ENCODE measurements around the gene BCR. TPM values are rescaled to one million over a fixed set of nuclear protein-coding genes. Genes with fewer than 3 reads are reported as not detected.

BCR gene
- total RNA-seq (46.4 and 49.6 TPM in 2 replicates), polyA plus RNA-seq (28.3 and 30.2 TPM in 2 replicates), polyA minus RNA-seq (67.9 and 74.5 TPM in 2 replicates)
- 19.3 TPM for total RNA-seq (2013)

- Mint-ChIP-seq H3K9me3 (ENCODE audit: insufficient read depth) (no peaks in the 10 kb centered on the region), H3K4me1 (peaks cover 51% of the 10 kb centered on the region), H3K27me3 (peaks cover 7% of the 10 kb centered on the region), H3K4me3 (peak within 1 kb of the TSS; percentile 91), H3K27ac (peak within 1 kb of the TSS; percentile 79)
- ChIA-PET POLR2A (interaction anchor here (1.0 to 2.4 kb wide), 4 partner anchors 35 to 102 kb away, joined by 3 to 7 read pairs (median 5); partner anchors contain the start of gene RAB36), CTCF (interaction anchor here (1.1 to 16.5 kb wide), 8 partner anchors 13 to 205 kb away, joined by 3 to 494 read pairs (median 6); no protein-coding TSS in a partner anchor)
- H3K79me2 ChIP-seq (ENCODE audit: control insufficient read depth, insufficient read depth, low read length), result peaks cover 45% of the 10 kb centered on the region
- H3K4me2 ChIP-seq (replicated peaks; ENCODE audit: low read depth, low read length, poor library complexity, severe bottlenecking), result peak within 1 kb of the TSS; percentile 78
- peak within 1 kb of the TSS; percentile 65 for H3K9ac ChIP-seq (ENCODE audit: low read length)
- H3K27ac ChIP-seq (ENCODE audit: low read length in 2 of 2), result peak within 1 kb of the TSS in 1 of 2 donors; percentile 29
- under 1% methylated on average over 88 of the region's 88 CpGs for WGBS (ENCODE audit: insufficient coverage)
- peak within 1 kb of the TSS; percentile 62 for H2AFZ ChIP-seq (ENCODE audit: insufficient read depth, low read depth, low read length, poor library complexity, severe bottlenecking)
- ATAC-seq (ENCODE audit: low read depth), result peak; percentile 77
- intact Hi-C loops (cut with micrococcal nuclease), result loop anchor here (5.0 kb wide), 1 partner anchor 33 kb away; the partner anchor contains the start of gene RAB36
- H3K9me3 ChIP-seq (ENCODE audit: control extremely low read depth in 1 of 3, control insufficient read depth in 2 of 3, insufficient read depth in 1 of 3, low read length in 2 of 3), result peaks cover 0 to 18% (median 10%) of the 10 kb centered on the region in 3 donors
- H3K36me3 ChIP-seq (replicated peaks in 1 of 2; ENCODE audit: control extremely low read depth in 1 of 2, control insufficient read depth in 1 of 2, extremely low read depth in 1 of 2, insufficient read depth in 2 of 2, low read length in 1 of 2), result no peaks in the 10 kb centered on the region
- no peak for TF ChIP-seq EZH2 (IDR thresholded peaks at IDR 0.05; ENCODE audit: borderline replicate concordance, insufficient read depth, low read depth, low read length, poor library complexity, severe bottlenecking)
- no peak for TF ChIP-seq CTCF (IDR thresholded peaks at IDR 0.05)
- H3K4me1 ChIP-seq (ENCODE audit: control insufficient read depth in 2 of 2, insufficient read depth in 2 of 2, low read length in 2 of 2), result peaks cover 57 to 75% of the 10 kb centered on the region in 2 donors
- DNase-seq, result peak; percentile 82
- H3K4me3 ChIP-seq (ENCODE audit: control extremely low read depth in 1 of 5, extremely low read depth in 1 of 5, insufficient read depth in 1 of 5, low read depth in 2 of 5, low read length in 4 of 5), result peak within 1 kb of the TSS; percentile 61 to 75 (median 67)
- H4K20me1 ChIP-seq (ENCODE audit: control insufficient read depth, insufficient read depth, low read length, poor library complexity, severe bottlenecking), result peaks cover 40% of the 10 kb centered on the region
- H3K27me3 ChIP-seq (replicated peaks in 1 of 4; ENCODE audit: control extremely low read depth in 1 of 4, control insufficient read depth in 3 of 4, insufficient read depth in 4 of 4, low read length in 3 of 4), result peaks cover 0 to 11% (median 3%) of the 10 kb centered on the region in 4 experiments
Measured at GRCh38 chr22:23180301-23180892, at the start of gene BCR. BCR (plus strand) TSS chr22:23180509; CDS start chr22:23180961, 452 bp downstream.

GRCh38 chr22:23130697-23131096 is 49.6 kb upstream of the BCR start:
- H3K9ac ChIP-seq (ENCODE audit: low read length), result no peak overlapping the region
- CTCF ChIA-PET, result interaction anchor here (1.0 to 17.0 kb wide), 7 partner anchors 42 to 320 kb away, joined by 3 to 556 read pairs (median 3); no protein-coding TSS in a partner anchor
- intact Hi-C loops (cut with micrococcal nuclease), result loop anchor here (10.0 kb wide), 1 partner anchor 76 kb away; no protein-coding TSS in a partner anchor

More at GRCh38 chr22:23130697-23131096, 49.6 kb upstream of the BCR start:
- peak overlapping the region; percentile 26 for H3K27ac Mint-ChIP-seq
- Histone ChIP-seq H3K4me3 (ENCODE audit: control extremely low read depth in 1 of 5, extremely low read depth in 1 of 5, insufficient read depth in 1 of 5, low read depth in 2 of 5, low read length in 4 of 5) (no peak overlapping the region), H3K79me2 (ENCODE audit: control insufficient read depth, insufficient read depth, low read length) (no peaks in the 10 kb centered on the region), H3K9me3 (ENCODE audit: control extremely low read depth in 1 of 3, control insufficient read depth in 2 of 3, insufficient read depth in 1 of 3, low read length in 2 of 3) (no peaks in the 10 kb centered on the region), H3K4me1 (ENCODE audit: control insufficient read depth in 2 of 2, insufficient read depth in 2 of 2, low read length in 2 of 2) (no peaks in the 10 kb centered on the region), H3K4me2 (replicated peaks; ENCODE audit: low read depth, low read length, poor library complexity, severe bottlenecking) (no peak overlapping the region), H4K20me1 (ENCODE audit: control insufficient read depth, insufficient read depth, low read length, poor library complexity, severe bottlenecking) (no peaks in the 10 kb centered on the region), H3K27ac (ENCODE audit: low read length in 2 of 2) (no peak overlapping the region), H3K36me3 (replicated peaks in 1 of 2; ENCODE audit: control extremely low read depth in 1 of 2, control insufficient read depth in 1 of 2, extremely low read depth in 1 of 2, insufficient read depth in 2 of 2, low read length in 1 of 2) (no peaks in the 10 kb centered on the region), H3K27me3 (replicated peaks in 1 of 4; ENCODE audit: control extremely low read depth in 1 of 4, control insufficient read depth in 3 of 4, insufficient read depth in 4 of 4, low read length in 3 of 4) (no peaks in the 10 kb centered on the region), H2AFZ (ENCODE audit: insufficient read depth, low read depth, low read length, poor library complexity, severe bottlenecking) (no peak overlapping the region)
- H3K4me3 Mint-ChIP-seq, result no peak overlapping the region
- POLR2A ChIA-PET, result no interaction called here
- DNase-seq (no peak), ATAC-seq (ENCODE audit: low read depth) (no peak)
- WGBS (ENCODE audit: insufficient coverage), result 76% methylated on average over 2 of the region's 3 CpGs
- H3K9me3 Mint-ChIP-seq (ENCODE audit: insufficient read depth), result no peaks in the 10 kb centered on the region
- TF ChIP-seq EZH2 (IDR thresholded peaks at IDR 0.05; ENCODE audit: borderline replicate concordance, insufficient read depth, low read depth, low read length, poor library complexity, severe bottlenecking) (no peak), CTCF (IDR thresholded peaks at IDR 0.05) (no peak)
- peaks cover 4% of the 10 kb centered on the region for H3K4me1 Mint-ChIP-seq
- H3K27me3 Mint-ChIP-seq, result no peaks in the 10 kb centered on the region

Measured in B cell (primary cell).